Testis (tissue), 3 donors: ENCODE data around the gene TCF12. TPM values are rescaled to one million over a fixed set of nuclear protein-coding genes. Genes with fewer than 3 reads are reported as not detected.

Experiments used
- DNase-seq: peaks from one replicate; pipeline ENCODE4 v3.0.0-alpha.2; 2019
- H3K27ac ChIP-seq, 2 donors: fragments of 200-600 bp; sonication (generic); one replicate each; pipeline ENCODE4 v1.5.1; 2019
- H3K27me3 ChIP-seq: fragments of 200-600 bp; sonication (generic); one replicate; pipeline ENCODE4 v1.5.1; 2019
- H3K36me3 ChIP-seq: fragments of 200-600 bp; sonication (generic); one replicate; pipeline ENCODE4 v1.5.1; 2017; ENCODE audit warnings: low read depth; ENCODE audit errors: missing control alignments
- H3K4me1 ChIP-seq: fragments of 200-600 bp; sonication (generic); one replicate; pipeline ENCODE4 v1.5.1; 2019
- H3K4me3 ChIP-seq, 2 donors: fragments of 200-600 bp; sonication (generic); one replicate each; pipeline ENCODE4 v1.5.1; 2017 to 2019
- H3K9me3 ChIP-seq: fragments of 200-600 bp; sonication (generic); one replicate; pipeline ENCODE4 v1.5.1; 2017
- CTCF ChIP-seq, 3 experiments: fragments of 450-650 bp in 2 of 3; fragments of 200-600 bp in 1 of 3; sonication (generic) in 1 of 3; IDR thresholded peaks; one replicate each; pipeline ENCODE4 v1.5.1; 2016 to 2019; ENCODE audit warnings: antibody characterized with exemption in 3 of 3, mild to moderate bottlenecking in 2 of 3, moderate library complexity in 1 of 3
- POLR2A ChIP-seq: fragments of 450-650 bp; IDR thresholded peaks from one replicate; pipeline ENCODE4 v1.6.1; 2017; ENCODE audit warnings: antibody characterized with exemption, mild to moderate bottlenecking, moderate library complexity
- WGBS, 2 donors: methylation state at CpG; one replicate each; pipeline ENCODE4 v1.1.5; 2018; 5-methylcytosine and 5-hydroxymethylcytosine counted together
- intact Hi-C: fragments of 100-400 bp; cut with DNase I; formaldehyde crosslinking; loops from one replicate; pipeline ENCODE4 v1.15.1; 2023; ENCODE audit warnings: low total_unique reads
- polyA plus RNA-seq: library from polyadenylated mRNA; stranded (reverse); fragments of 350-450 nt; fragmentation: Illumina TruSeq; extraction: RNeasy Lipid Tissue Mini Kit (QIAGEN cat#74804); gene quantifications from one replicate; pipeline ENCODE4 v1.2.3, GENCODE V29; 2014; ENCODE audit warnings: low read depth, low replicate concordance; ENCODE audit not compliant: insufficient read depth
- total RNA-seq, 2 donors: library from RNA; depleted of rRNA; stranded (reverse); fragments of >200 nt; gene quantifications; one replicate each; pipeline ENCODE4 v1.2.3, GENCODE V29; 2016

Gene TCF12
- total and polyA plus RNA-seq, 3 donors from 2014 or later, result 51.8 to 152 (median 146) TPM

- TF ChIP-seq POLR2A, result no peak
- no peak for TF ChIP-seq CTCF (IDR thresholded peaks at IDR 0.05)
- H3K4me3 ChIP-seq, result no peak overlapping the region
- no peaks in the 10 kb centered on the region for H3K27me3 ChIP-seq
- no peak overlapping the region for H3K27ac ChIP-seq
- H3K36me3 ChIP-seq, result no peaks in the 10 kb centered on the region
- no peak for DNase-seq
- 58 to 60% methylated on average over 3 of the region's 3 CpGs for WGBS, 2 donors
- intact Hi-C loops, result no loop called here
- peaks cover 9% of the 10 kb centered on the region for H3K4me1 ChIP-seq
- H3K9me3 ChIP-seq, result no peaks in the 10 kb centered on the region
Observed at GRCh38 chr15:56972016-56972415, 53.6 kb downstream of the TCF12 start.

DNA sequence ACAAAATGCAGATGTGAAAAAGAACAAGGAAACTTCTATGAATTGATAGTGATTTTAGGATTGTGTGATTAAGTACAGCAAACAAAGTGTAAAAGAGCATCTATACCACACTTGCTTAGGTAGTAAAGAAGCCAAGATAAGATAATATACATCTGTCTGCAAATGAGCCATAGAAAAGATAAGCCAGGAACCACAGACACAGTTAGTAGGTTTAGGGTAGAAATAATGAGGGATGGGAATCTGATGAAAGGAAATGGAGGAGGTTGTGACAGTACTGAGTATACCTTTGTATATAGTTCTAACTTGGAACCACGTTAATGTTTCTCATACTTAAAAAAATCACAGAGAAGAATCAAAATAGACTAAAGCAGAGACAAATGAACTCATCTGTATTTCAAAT lies 54.0 kb downstream of the TCF12 start:
- H3K4me1 ChIP-seq, result peaks cover 5% of the 10 kb centered on the region
- no peaks in the 10 kb centered on the region for H3K9me3 ChIP-seq
- WGBS, 2 donors, result 50 to 57% methylated on average over 1 of the region's 1 CpG
- H3K27ac ChIP-seq, result no peak overlapping the region
- TF ChIP-seq CTCF (IDR thresholded peaks at IDR 0.05) (no peak), POLR2A (no peak)
- H3K27me3 ChIP-seq, result no peaks in the 10 kb centered on the region
- DNase-seq, result no peak
- intact Hi-C loops, result no loop called here
- no peak overlapping the region for H3K4me3 ChIP-seq
- no peaks in the 10 kb centered on the region for H3K36me3 ChIP-seq

DNA sequence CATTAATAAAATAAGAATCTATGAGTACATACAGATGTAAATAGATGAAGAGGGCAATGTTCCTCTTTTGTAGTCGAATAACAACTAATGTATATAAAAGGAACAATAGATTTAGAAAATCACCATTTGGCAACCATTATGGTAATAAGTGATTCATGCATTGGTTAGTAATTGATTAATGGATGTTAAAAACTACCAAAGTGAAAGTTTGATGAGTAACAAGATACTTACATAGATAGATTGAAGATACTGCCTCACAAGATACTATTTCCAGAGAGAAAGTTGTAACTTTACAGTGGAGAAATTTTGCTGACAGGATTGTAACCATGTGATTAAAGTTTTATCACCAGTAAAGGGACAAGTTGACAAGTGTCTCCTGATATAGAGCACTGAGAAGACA lies 55.0 kb downstream of the TCF12 start:
- no peaks in the 10 kb centered on the region for H3K27me3 ChIP-seq
- H3K4me3 ChIP-seq, result no peak overlapping the region
- no peak overlapping the region for H3K27ac ChIP-seq
- WGBS, 2 donors, result 83 to 93% methylated on average over 1 of the region's 1 CpG
- H3K36me3 ChIP-seq, result no peaks in the 10 kb centered on the region
- intact Hi-C loops, result no loop called here
- no peaks in the 10 kb centered on the region for H3K4me1 ChIP-seq
- TF ChIP-seq POLR2A (no peak), CTCF (IDR thresholded peaks at IDR 0.05) (no peak)
- no peak for DNase-seq
- H3K9me3 ChIP-seq, result no peaks in the 10 kb centered on the region

GRCh38 chr15:56977232-56977631 lies 58.8 kb downstream of the TCF12 start:
- TF ChIP-seq CTCF (IDR thresholded peaks at IDR 0.05) (no peak), POLR2A (no peak)
- no peak for DNase-seq
- H3K4me3 ChIP-seq, result no peak overlapping the region
- H3K9me3 ChIP-seq, result no peaks in the 10 kb centered on the region
- H3K36me3 ChIP-seq, result no peaks in the 10 kb centered on the region
- intact Hi-C loops, result no loop called here
- H3K4me1 ChIP-seq, result no peaks in the 10 kb centered on the region
- 72 to 75% methylated on average over 9 of the region's 9 CpGs for WGBS, 2 donors
- no peaks in the 10 kb centered on the region for H3K27me3 ChIP-seq
- H3K27ac ChIP-seq, result no peak overlapping the region

DNA sequence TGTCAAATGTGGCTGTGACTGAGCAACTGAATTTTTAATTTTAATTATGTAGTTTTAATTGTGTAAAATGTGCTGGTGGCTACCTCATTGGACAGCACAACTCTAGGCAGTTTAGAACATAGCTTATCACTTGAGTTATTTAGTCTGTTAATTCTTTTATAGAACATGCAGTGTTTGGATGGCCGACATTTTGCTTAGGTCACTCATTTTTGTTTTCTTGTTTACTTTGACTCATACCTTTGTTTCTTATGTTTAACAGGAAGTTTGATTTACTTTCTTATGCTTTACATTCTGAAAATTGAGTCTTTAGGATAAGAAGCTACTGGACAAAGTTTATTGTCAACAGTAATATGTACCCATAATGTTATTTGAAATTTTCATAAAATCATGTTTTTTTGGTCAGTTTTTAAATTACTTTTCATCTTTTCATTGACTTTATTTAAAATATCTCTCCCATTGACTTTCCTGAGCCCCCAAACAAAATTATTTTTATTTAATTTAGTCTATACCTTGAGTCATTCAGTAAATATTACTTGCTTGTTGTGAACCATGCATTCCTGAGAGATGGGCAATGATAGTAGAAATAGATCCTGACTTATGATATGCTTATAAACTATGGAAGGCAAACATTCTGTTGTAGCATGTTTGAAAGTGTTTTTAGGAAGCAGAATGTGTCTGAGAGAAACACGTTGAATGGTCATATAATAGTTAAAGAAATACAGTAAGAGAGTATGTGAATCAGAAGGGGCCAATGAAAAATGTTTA lies 60.6 kb downstream of the TCF12 start:
- H3K27me3 ChIP-seq, result no peaks in the 10 kb centered on the region
- no peaks in the 10 kb centered on the region for H3K36me3 ChIP-seq
- TF ChIP-seq CTCF (IDR thresholded peaks at IDR 0.05) (no peak), POLR2A (no peak)
- DNase-seq, result no peak
- no peaks in the 10 kb centered on the region for H3K9me3 ChIP-seq
- H3K27ac ChIP-seq, result no peak overlapping the region
- H3K4me1 ChIP-seq, result no peaks in the 10 kb centered on the region
- no peak overlapping the region for H3K4me3 ChIP-seq
- 83 to 90% methylated on average over 2 of the region's 2 CpGs for WGBS, 2 donors
- intact Hi-C loops, result no loop called here
